CD4-positive, alpha-beta T cell treated with Interleukin-10 for 1 hour (primary cell): ENCODE measurements around the gene HSP90AB1.

Source experiments
- DNase-seq: peaks from one replicate; pipeline ENCODE4 v3.0.0-alpha.2; 2020

Gene HSP90AB1

DNA sequence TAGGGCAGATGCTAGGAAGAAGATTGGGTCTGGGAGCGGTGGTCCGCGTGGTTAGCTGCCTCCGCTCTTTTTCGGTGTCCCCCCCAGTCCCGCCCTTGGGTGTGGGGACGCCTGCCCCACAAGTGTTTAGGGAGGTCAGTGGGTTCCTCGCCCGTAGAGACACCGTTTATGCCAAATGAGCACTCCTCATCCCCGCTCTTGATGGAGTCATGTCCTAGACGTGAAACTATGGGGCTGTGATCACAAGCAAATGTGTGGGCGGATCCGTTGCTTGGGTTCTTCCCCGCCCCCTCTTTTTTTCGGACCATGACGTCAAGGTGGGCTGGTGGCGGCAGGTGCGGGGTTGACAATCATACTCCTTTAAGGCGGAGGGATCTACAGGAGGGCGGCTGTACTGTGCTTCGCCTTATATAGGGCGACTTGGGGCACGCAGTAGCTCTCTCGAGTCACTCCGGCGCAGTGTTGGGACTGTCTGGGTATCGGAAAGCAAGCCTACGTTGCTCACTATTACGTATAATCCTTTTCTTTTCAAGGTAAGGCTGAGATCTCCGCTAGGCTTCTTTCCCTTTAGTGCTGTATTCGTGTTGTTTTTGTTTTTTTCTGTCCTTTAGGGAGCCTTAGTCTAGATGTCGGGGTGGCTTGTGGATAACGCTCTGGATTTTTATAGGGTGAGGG lies at the start of gene HSP90AB1:
Gene HSP90AB1 (plus strand): TSS at position 439 of the 675 bp plus-strand sequence. CDS start 1,529 bp downstream, outside the sequence.
- DNase-seq = peak; percentile 99

DNA sequence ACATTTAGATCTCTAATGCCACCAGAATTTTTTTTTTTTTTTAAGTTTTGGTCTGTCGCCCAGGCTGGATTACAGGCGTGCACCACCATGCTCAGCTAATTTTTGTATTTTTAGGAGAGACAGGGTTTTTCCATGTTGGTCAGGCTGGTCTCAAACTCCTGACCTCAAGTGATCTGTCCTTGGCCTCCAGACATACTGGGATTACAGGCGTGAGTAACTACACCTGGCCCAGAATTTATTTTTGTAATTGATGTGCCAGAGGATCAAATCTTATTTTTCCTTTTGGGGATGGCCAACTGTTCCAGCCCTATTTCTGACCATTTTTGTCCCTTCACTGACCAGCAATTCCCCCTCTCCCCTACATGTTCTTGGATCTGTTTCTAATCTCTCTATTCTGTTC lies 48.2 kb upstream of the HSP90AB1 start:
- no peak for DNase-seq

DNA sequence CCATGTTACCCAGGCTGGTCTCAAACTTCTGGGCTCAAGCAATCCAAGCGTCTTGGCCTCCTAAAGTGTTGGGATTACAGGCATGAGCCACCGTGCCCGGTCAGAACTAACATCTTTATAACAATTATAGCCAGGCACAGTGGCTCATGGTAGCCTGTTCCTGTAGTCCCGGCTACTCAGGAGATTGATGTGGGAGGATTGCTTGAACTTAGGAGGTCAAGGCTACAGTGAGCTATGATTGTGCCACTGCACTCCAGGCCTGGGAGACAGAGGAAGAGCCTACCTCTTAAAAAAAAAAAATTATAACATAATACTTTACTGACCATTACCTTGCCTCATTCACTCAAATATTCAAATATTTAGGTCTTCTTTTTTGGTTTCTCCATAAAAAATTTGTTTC lies 47.0 kb upstream of the HSP90AB1 start:
- no peak for DNase-seq

DNA sequence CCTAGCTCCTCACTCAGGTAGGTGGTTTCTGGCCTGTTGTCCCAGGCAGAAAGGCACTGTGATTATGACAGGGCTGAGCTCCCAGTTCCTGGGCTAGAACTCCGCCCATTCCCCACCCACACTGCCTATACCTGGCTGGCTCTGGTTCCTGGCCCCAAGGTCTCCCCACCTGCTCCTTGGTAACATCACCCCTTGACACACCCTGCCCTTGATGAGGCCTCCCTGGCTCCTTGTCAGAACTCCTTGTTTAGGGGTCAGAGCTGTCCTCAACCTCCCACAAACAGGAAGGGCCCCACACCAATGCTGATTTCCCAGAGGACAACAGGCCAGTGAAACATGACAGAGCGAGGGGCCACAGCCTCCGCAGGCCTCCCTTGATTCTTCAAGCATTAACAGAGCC lies 45.7 kb upstream of the HSP90AB1 start:
- DNase-seq = no peak

DNA sequence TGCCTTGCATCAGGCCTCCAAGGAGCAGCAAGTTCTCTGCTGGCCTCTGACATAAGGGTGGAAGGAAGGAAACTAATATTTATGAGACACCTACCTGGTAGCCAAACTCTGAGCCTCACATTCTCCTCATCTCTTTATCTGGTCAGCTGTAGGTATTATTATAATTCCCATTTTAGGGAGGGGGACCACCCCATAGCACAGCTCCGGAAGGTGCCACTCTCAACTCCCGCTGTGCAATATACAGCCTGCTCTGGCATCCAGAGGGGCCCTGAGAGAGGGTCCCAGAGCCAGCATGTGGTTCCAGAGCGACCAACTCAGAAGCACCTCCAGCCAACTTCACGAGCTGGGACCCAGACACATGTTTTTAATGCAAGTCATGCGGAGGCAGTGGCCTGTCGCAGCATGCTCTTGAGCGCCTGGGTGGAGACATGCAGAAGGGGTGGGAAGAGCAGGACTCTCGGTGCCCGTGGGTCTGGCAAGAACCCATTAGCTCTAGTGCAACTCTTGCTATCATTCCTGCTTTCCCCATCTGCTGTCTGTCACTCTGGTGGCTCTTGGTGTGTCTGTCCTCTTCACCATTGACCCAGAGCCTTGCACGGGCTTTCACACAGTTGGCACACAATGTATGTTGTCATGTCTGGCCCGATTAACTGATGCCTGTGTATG lies 45.1 kb upstream of the HSP90AB1 start:
- DNase-seq = no peak

DNA sequence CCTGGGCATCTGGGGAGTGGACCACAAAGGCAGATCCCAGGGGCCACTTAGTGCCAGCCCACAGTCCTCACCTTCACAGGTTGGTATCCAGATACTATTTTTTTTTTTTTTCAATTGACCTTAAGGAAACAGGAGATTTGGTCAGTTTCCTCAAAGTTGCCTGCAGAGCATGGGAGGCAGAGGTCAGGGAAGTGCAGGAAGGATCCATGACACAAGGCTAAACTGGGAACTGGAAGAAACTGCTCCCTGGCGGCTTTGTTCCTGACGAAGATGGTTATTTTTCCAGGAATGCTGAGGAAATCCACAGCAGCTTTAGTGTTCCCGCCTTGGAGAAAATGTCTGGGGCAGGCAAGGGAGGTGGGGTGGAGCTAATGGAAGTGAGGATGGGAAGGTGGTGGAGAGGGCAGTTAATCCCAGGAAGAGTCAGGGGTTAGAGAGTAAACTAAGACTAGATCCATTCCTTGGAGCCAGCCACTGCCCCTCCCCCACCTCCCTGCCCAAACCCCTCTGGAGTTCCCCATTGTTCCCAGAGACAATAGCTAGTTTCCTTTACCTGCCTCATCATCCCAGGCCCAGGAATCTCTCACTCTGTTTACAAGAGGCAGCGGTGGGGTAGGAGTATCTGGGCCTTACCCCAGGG lies 44.4 kb upstream of the HSP90AB1 start:
- DNase-seq = no peak

DNA sequence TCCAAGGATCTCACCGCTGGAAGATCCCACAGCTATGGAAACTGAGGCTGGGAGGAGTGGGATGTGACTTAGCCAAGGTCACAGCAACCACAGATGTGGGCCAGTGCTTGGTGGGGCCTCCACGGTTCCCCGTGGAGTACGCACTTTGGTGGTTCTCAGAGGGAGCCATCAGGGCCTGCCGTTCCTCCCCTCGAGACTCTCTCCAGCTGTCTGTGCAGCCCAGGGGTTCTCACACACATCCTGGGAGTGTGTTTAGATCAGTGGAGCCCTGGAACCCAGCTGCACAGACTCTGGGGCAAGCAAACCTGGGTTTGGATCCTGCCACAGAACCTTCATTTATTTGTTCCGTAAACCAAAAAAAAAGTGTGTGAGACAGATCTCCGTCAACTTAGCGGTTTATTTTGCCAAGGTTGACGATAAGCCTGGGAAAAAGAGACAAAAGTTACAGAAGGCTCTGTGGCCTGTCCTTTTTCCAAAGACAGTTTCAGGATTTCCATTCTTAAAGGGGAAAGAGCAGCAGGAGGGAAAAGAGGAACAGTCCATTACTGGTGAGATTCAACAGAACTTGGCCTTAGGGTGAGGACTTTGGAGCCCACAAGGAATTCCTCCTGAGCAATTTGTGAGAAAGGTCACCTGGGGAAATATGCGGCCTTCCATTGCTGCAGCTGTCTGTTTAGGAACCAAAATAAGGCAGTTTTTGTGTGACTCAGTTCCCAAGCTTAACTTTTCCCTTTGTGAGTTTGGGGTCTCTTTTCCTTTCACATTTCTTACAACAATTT lies 43.7 kb upstream of the HSP90AB1 start:
- DNase-seq = no peak

DNA sequence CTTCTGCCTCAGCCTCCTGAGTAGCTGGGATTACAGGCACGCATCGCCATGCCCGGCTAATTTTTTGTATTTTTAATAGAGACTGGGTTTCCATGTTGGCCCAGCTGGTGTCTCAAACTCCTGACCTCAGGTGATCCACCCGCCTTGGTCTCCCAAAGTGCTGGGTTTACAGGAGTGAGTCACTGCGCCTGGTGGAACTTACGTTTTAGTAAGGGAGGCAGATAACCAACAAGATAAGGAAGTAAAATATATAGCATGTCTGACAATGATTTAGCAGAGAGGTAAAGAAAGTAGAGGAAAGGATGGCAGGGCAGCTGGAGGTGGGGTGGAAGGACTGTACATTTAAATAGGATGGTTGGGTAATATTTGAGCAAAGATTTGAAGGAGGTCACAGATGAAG lies 42.9 kb upstream of the HSP90AB1 start:
- DNase-seq = no peak

DNA sequence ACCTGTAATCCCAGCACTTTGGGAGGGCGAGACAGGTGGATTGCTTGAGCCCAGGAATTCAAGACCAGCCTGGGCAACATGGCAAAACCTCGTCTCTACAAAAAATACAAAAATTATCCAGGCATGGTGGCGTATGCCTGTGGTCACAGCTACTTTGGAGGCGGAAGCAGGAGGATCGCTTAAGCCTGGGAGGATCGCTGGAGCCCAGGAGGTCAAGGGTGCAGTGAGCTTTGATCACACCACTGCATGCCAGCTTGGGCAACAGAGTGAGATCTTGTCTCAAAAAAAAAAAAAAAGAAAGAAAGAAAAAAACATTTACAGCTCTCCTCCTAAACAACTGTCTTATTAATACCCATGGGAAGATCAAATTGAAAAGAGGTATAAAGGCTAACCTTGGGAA lies 38.9 kb upstream of the HSP90AB1 start:
- DNase-seq = no peak

DNA sequence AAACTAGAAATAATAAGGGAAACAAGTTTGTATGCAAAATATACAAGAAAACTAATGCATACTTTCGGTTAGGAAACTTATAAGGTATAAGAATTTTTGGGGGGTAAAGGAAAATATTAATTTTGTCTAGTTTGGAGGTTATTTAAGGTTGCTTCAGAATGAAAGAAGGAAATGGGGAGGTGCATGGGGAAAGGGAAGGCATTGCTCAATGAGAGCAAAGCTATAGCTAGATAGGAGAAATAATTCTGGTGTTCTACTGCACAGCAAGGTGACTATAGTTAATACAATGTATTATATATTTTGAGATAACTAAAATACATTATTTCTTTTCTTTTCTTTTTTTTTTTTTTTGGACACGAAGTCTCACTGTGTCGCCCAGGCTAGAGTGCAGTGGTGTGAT lies 35.6 kb upstream of the HSP90AB1 start:
- DNase-seq = no peak

DNA sequence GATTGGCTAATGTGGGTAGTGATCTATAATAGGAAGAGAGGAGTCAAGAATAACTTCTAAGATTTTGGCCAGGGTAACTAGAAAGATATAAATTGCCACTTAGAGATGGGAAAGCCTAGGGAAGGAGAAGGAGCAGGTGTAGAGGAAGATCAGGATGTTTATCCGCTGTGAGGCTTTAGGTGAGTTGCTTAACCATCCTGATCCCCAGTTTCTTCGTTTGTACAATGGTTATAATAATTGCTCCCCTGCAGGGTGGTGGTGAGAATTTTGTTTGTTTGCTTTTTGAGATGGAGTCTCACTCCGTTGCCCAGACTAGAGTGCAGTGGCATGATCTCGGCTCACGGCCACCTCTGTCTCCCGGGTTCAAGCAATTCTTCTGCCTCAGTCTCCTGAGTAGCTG lies 32.6 kb upstream of the HSP90AB1 start:
- DNase-seq = no peak

DNA sequence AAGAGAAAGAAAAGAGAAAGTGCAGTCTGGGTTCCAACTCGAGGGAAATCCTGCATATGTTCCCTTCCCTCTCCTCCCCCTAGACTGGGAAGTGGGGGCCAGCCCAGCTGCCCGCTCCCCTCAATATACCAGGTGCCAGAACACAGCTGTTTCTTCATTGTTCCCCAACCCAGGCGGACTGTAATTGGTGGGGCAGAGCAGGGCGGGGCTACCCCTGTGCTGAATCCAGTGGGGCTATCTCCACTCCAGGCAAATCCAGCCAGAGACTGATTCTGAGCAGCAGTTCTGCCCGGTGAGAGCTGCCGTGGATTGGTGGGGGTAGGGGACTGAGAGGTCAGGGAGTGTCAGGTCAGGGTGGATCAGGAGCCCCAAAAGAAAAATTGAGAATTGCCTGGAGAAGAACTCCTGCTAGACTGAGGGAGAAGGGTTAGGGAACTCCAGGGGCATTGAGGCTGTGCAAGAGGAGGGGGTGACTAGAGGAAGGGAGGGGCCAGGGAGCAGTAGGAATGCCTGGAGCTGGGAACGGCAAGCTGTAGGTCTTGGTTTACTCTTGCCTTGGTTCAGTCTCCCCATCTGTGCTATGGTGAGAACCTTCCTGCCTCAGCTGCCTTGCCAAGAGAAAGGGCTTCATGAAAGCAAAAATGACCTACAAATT lies 30.1 kb upstream of the HSP90AB1 start, which contains the start of gene MYMX:
Gene MYMX (plus strand): TSS at position 250 of the 655 bp plus-strand sequence. CDS start 546 bp downstream, outside the sequence.
- DNase-seq = no peak

DNA sequence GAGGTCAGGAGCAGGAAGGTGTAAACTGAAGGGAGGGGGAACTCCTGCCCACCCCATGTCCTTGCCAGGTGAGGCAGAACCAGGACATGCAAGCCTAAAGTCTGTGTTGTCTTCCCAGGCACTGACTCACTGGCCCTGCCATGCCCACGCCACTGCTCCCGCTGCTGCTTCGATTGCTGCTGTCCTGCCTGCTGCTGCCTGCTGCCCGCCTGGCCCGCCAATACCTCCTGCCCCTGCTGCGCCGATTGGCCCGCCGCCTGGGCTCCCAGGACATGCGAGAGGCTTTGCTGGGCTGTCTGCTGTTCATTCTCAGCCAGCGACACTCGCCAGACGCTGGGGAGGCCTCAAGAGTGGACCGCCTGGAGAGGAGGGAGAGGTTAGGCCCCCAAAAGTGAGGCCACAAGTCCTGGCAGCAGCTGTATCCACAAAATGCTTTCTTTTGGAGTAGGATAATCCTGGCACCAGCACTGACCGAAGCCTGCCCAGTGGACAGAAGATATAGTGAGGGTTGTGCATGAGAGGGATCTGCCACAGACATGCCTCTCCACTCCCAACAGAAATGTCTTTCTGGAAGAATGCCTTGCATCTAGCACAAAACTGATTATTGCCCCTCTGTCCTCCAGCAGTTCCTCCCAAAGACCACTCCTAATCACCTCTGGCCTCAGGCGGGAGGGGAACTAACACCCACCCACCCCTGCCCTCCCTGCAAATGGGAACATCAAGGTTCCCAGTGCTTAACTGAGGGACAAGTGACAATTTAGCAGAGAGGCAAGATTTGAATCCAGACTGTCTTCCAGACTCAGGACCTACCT lies 29.4 kb upstream of the HSP90AB1 start:
- DNase-seq = no peak

DNA sequence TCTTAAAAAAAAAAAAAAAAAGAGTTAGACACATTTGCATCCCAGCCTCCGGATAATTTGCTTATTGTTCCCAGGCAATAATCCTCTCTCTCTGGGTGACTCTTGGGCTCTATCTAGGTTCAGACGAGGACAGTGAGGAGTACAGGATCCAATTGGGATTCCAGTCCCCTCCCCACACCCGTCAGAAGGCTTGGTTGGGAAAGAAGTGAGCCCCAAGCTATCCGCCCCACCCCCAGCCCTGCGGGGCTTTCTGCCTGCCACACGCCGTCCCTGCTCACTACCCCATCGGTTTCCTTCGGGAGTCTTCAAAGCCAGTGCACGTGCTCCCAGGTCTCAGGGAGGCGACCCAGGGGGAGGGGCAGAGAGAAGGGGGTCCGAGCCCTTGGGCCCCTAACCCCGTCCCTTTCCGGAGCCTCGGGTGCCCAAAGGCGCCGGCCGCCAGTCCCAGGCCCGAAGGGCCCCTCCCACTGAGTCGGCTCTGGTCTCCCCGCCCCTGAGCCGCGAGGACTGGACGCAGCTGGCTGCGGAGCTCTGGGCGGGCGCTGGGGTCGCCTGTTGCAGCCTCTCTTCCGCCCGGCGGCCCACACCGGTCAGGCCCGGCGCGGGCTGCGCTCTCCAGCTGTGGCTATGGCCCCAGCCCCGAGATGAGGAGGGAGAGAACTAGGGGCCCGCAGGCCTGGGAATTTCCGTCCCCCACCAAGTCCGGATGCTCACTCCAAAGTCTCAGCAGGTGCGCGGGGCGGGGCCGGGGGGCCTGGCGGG lies 27.7 kb upstream of the HSP90AB1 start:
- peak; percentile 9 for DNase-seq

DNA sequence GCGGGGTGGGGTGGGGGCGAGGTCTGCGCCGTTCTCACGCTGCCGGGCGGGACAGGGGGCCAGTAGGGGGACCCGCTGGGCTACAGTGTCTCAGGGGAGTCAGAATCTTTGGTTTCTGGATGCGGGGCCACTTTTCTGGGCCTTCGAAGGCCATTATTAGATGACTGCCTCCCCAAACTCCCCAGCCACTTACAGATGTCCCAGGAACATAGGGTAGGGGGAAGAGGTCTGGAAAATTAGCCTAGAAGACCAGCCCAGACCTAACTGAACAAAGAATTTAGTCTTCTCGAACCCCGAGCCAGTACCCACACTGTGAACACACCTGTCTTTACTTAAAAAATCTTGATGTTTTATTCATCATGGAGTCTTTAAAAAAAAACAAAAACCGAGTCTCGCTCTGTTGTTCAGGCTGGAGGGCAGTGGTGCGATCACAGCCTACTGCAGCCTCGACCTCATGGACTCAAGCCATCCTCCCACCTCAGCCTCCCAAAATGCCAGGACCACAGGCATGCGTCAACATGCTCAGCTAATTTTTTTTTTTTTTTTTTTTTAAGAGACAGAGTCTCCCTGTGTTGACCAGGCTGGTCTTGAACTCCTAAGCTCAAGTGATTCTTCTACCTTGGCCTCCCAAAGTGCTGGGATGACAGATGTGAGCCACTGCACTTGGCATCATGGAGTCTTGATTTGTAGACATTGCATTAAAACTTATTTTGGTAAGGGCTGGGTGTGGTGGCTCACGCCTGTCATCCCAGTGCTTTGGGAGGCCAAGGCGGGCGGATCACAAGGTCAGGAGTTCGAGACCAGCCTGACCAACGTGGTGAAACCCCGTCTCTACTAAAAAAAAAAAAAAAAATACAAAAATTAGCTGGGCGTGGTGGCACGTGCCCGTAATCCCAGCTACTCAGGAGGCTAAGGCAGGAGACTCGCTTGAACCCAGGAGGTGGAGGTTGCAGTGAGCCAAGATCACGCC lies 26.8 kb upstream of the HSP90AB1 start:
- no peak for DNase-seq

DNA sequence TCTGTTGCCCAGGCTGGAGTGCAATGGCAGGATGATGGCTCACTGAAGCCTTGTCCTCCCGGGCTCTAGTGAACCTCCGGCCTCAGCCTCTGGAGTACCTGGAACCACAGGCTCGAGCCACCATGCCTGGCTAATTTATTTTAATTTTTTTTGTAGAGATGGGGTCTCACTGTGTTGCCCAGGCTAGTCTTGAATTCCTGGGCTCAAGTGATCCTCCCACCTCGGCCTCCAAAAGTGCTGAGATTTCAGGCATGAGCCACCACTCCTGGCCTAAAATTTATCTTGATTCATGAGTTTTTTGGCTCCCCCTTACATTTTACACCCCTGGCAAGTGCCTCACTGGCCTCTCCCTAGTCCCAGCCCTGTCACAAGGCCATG lies 26.0 kb upstream of the HSP90AB1 start:
- no peak for DNase-seq

DNA sequence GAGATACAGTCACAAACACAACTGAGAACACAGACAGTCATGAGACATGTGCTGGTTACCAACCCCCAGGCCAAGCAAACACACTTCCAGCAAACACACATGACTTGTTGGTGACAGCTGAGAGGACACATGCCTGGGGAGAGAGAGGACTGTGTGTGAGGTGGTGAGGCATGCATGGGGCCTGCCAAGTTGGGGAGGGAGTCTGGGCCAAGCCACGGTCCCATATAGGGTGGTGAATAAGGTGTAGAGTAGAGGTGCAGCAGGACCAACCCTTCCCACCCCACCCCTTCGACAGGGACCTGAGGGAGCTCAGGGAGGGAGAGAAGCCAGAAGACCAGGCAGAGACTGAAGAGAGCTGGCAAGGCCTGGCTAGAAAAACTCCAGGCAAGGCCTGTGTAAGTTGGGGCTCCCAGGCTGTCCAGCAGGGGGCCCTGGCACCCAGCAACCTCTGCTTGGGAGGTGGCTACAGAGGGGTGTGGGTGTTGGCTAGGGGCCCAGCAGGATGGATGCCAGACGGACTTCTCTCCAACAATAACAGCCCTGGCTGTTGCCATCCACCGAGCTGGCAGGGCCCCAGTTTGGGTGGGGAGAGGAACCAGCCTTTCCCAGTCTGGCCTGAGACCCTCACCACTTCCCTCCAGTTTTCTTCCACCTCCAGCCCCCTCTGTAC lies 25.5 kb upstream of the HSP90AB1 start:
- DNase-seq = peak; percentile 83

DNA sequence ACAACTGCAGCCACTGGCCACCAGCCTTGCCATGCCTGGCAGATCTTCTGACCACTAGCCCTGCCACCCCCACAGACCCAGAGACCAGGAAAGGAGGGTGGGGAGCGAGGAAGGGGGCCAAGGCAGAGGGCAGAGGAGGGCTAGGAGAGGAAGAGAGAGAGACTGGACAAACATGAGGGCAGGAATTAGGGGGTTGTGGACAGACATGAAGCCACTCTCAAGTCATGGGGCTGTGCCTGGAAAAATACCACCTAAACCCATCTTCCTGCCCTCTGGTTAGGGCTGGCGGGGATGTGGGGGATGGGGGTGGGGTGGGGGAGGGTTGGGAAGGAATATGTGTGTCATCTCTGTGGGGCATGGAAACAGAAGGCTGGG lies 25.0 kb upstream of the HSP90AB1 start:
- DNase-seq = no peak
